ENCODE results near the gene SEC31B.
A peak's percentile ranks its signal among the peaks of the same experiment; 100 is the strongest.

SEC31B gene

GRCh38 chr10:100482181-100482833 is 37.4 kb downstream of the SEC31B start:
- Histone ChIP-seq H3K4me1 (ENCODE audit: control insufficient read depth, insufficient read depth, low read length) (peaks cover 8% of the 10 kb centered on the region), H3K36me3 (ENCODE audit: control insufficient read depth in 2 of 2, insufficient read depth in 1 of 2, low read length in 2 of 2) (peaks cover 0 to 24% of the 10 kb centered on the region in 2 experiments; a peak in 1 of 3 replicates), H3K27ac (ENCODE audit: extremely low read depth, low read depth, low read length) (peak overlapping the region; percentile 33; the same call in 1 of the 2 replicates), H3K9me3 (ENCODE audit: control insufficient read depth, insufficient read depth, low read depth, low read length) (no peaks in the 10 kb centered on the region), H3K4me3 (ENCODE audit: low read depth, low read length) (peak overlapping the region; percentile 40)
- ChIA-PET CTCF (interaction anchor here (0.6 to 4.2 kb wide), 34 partner anchors 8 to 1602 kb away, joined by 3 to 40 read pairs (median 4); partner anchors contain the start of genes NDUFB8, SCD and SEC31B), POLR2A (interaction anchor here (0.6 to 0.9 kb wide), 3 partner anchors 48 to 109 kb away, joined by 3 to 4 read pairs (median 3); partner anchors contain the start of gene HIF1AN)
- TF ChIP-seq ZNF76 (tag by site-specific recombination; IDR thresholded peaks at IDR 0.05; ENCODE audit: borderline replicate concordance, low read depth), result peak; percentile 65; the same call in 1 of the 2 replicates
- peak; percentile 73; the same call in 1 of the 2 replicates for TF ChIP-seq ZNF660 (tag by site-specific recombination; IDR thresholded peaks at IDR 0.05)
- TF ChIP-seq ZFP37 (tag by site-specific recombination; IDR thresholded peaks at IDR 0.05), result 0 out of 2 replicates have a peak, but pooled peaks have one; percentile 73
- peak; percentile 37; the same call in 1 of the 2 replicates for TF ChIP-seq OSR2 (tag by site-specific recombination; IDR thresholded peaks at IDR 0.05)
- peak; percentile 87 for TF ChIP-seq SCRT1 (tag by site-specific recombination; IDR thresholded peaks at IDR 0.05; ENCODE audit: borderline replicate concordance)
- TF ChIP-seq ZNF513 (tag by site-specific recombination; IDR thresholded peaks at IDR 0.05), result no peak
- peak; percentile 38 for TF ChIP-seq ZNF654 (tag by site-specific recombination; IDR thresholded peaks at IDR 0.05; ENCODE audit: low read depth)
- TF ChIP-seq, protein P1, sequence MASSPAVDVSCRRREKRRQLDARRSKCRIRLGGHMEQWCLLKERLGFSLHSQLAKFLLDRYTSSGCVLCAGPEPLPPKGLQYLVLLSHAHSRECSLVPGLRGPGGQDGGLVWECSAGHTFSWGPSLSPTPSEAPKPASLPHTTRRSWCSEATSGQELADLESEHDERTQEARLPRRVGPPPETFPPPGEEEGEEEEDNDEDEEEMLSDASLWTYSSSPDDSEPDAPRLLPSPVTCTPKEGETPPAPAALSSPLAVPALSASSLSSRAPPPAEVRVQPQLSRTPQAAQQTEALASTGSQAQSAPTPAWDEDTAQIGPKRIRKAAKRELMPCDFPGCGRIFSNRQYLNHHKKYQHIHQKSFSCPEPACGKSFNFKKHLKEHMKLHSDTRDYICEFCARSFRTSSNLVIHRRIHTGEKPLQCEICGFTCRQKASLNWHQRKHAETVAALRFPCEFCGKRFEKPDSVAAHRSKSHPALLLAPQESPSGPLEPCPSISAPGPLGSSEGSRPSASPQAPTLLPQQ (tag by site-specific recombination; IDR thresholded peaks at IDR 0.05), result peak; percentile 45; the same call in 1 of the 2 replicates
- peak; percentile 19; the same call in 1 of the 2 replicates for TF ChIP-seq REST (tag by site-specific recombination; IDR thresholded peaks at IDR 0.05)
- TF ChIP-seq ZNF2 (tag by site-specific recombination; IDR thresholded peaks at IDR 0.05), result peak; percentile 88
- peak; percentile 89 for TF ChIP-seq PRDM4 (tag by site-specific recombination; IDR thresholded peaks at IDR 0.05)
- TF ChIP-seq ZNF335 (tag by site-specific recombination; conservative IDR thresholded peaks at IDR 0.05), result peak; percentile 91
- peak; percentile 83; the same call in 1 of the 2 replicates for TF ChIP-seq ZNF600 (tag by site-specific recombination; IDR thresholded peaks at IDR 0.05)
- TF ChIP-seq ZNF558 (tag by site-specific recombination; IDR thresholded peaks at IDR 0.05), result no peak
- TF ChIP-seq ZNF501 (tag by site-specific recombination; IDR thresholded peaks at IDR 0.05), result 0 out of 2 replicates have a peak, but pooled peaks have one; percentile 46
- TF ChIP-seq ZNF24 (tag by site-specific recombination; IDR thresholded peaks at IDR 0.05), result no peak
- peak; percentile 24; the same call in 1 of the 2 replicates for TF ChIP-seq ZXDB (tag by site-specific recombination; IDR thresholded peaks at IDR 0.05)
- TF ChIP-seq, protein P2, sequence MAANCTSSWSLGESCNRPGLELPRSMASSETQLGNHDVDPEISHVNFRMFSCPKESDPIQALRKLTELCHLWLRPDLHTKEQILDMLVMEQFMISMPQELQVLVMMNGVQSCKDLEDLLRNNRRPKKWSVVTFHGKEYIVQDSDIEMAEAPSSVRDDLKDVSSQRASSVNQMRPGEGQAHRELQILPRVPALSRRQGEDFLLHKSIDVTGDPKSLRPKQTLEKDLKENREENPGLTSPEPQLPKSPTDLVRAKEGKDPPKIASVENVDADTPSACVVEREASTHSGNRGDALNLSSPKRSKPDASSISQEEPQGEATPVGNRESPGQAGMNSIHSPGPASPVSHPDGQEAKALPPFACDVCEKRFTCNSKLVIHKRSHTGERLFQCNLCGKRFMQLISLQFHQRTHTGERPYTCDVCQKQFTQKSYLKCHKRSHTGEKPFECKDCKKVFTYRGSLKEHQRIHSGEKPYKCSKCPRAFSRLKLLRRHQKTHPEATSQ (tag by site-specific recombination; IDR thresholded peaks at IDR 0.05), result 0 out of 2 replicates have a peak, but pooled peaks have one; percentile 24
- TF ChIP-seq, protein P3, sequence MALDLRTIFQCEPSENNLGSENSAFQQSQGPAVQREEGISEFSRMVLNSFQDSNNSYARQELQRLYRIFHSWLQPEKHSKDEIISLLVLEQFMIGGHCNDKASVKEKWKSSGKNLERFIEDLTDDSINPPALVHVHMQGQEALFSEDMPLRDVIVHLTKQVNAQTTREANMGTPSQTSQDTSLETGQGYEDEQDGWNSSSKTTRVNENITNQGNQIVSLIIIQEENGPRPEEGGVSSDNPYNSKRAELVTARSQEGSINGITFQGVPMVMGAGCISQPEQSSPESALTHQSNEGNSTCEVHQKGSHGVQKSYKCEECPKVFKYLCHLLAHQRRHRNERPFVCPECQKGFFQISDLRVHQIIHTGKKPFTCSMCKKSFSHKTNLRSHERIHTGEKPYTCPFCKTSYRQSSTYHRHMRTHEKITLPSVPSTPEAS (tag by site-specific recombination; IDR thresholded peaks at IDR 0.05), result no peak
- TF ChIP-seq GLIS2 (tag by site-specific recombination; IDR thresholded peaks at IDR 0.05), result 0 out of 2 replicates have a peak, but pooled peaks have one; percentile 8
- 0 out of 2 replicates have a peak, but pooled peaks have one; percentile 33 for TF ChIP-seq ZNF121 (tag by site-specific recombination; IDR thresholded peaks at IDR 0.05)
- peak; percentile 94 for TF ChIP-seq SCRT2 (tag by site-specific recombination; IDR thresholded peaks at IDR 0.05)
- no peak for TF ChIP-seq GLI2 (tag by site-specific recombination; IDR thresholded peaks at IDR 0.05; ENCODE audit: borderline replicate concordance, low read depth)
- 0 out of 2 replicates have a peak, but pooled peaks have one; percentile 40 for TF ChIP-seq ZBTB48 (tag by site-specific recombination; IDR thresholded peaks at IDR 0.05)
- 0 out of 2 replicates have a peak, but pooled peaks have one; percentile 18 for TF ChIP-seq SP3 (tag by site-specific recombination; IDR thresholded peaks at IDR 0.05)

All from HEK293 (cell line).